ENCODE data around the gene PTPRG.

PTPRG gene

GRCh38 chr3:62249855-62250543 is 688.6 kb downstream of the PTPRG start:
- Histone ChIP-seq H3K27me3 (ENCODE audit: insufficient read depth, low read length) (no peaks in the 10 kb centered on the region), H3K9ac (ENCODE audit: low read depth, low read length) (no peak overlapping the region), H3K4me3 (ENCODE audit: low read length) (no peak overlapping the region), H3K36me3 (ENCODE audit: insufficient read depth, low read length) (peaks cover 10% of the 10 kb centered on the region), H3K4me1 (ENCODE audit: insufficient read depth, low read length) (peaks cover 29% of the 10 kb centered on the region), H3K27ac (ENCODE audit: low read depth, low read length) (no peak overlapping the region), H3K9me3 (ENCODE audit: insufficient read depth, low read depth, low read length) (no peaks in the 10 kb centered on the region)
- 94% methylated on average over 2 of the region's 2 CpGs for WGBS

- WGBS, result 84% methylated on average over 2 of the region's 2 CpGs
- H3K9ac ChIP-seq (ENCODE audit: low read depth, low read length), result no peak overlapping the region
- H3K27me3 ChIP-seq (ENCODE audit: insufficient read depth, low read length), result no peaks in the 10 kb centered on the region
- H3K4me3 ChIP-seq (ENCODE audit: low read length), result no peak overlapping the region
- peaks cover 26% of the 10 kb centered on the region for H3K36me3 ChIP-seq (ENCODE audit: insufficient read depth, low read length)
- no peak overlapping the region for H3K27ac ChIP-seq (ENCODE audit: low read depth, low read length)
- H3K4me1 ChIP-seq (ENCODE audit: insufficient read depth, low read length), result peaks cover 6% of the 10 kb centered on the region
- no peaks in the 10 kb centered on the region for H3K9me3 ChIP-seq (ENCODE audit: insufficient read depth, low read depth, low read length)
Observed at GRCh38 chr3:62252438-62253157, 691.2 kb downstream of the PTPRG start.

DNA sequence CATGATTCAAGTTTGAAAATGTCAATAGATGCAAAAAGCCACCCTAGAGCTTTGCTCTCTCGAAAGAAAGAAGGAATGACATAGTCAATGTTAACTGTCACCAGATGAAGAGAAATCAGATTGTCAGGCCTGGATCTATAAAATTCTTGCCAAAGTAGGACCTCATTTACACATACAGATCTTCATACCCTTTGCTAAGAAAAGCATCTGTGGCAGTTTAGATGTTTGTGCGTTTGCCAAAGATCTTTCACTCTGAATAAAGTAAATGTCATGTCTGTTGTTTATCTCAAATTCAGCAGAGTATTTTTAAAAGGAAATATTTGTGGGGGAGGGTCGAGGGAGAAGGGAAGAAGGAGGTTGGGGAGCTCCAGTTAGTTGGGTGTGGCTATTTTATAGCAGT is 692.6 kb downstream of the PTPRG start:
- no peak overlapping the region for H3K27ac ChIP-seq (ENCODE audit: low read depth, low read length)
- 92% methylated on average over 3 of the region's 3 CpGs for WGBS
- H3K9ac ChIP-seq (ENCODE audit: low read depth, low read length), result no peak overlapping the region
- no peaks in the 10 kb centered on the region for H3K4me1 ChIP-seq (ENCODE audit: insufficient read depth, low read length)
- H3K9me3 ChIP-seq (ENCODE audit: insufficient read depth, low read depth, low read length), result no peaks in the 10 kb centered on the region
- no peaks in the 10 kb centered on the region for H3K27me3 ChIP-seq (ENCODE audit: insufficient read depth, low read length)
- H3K4me3 ChIP-seq (ENCODE audit: low read length), result no peak overlapping the region
- H3K36me3 ChIP-seq (ENCODE audit: insufficient read depth, low read length), result peaks cover 26% of the 10 kb centered on the region

DNA sequence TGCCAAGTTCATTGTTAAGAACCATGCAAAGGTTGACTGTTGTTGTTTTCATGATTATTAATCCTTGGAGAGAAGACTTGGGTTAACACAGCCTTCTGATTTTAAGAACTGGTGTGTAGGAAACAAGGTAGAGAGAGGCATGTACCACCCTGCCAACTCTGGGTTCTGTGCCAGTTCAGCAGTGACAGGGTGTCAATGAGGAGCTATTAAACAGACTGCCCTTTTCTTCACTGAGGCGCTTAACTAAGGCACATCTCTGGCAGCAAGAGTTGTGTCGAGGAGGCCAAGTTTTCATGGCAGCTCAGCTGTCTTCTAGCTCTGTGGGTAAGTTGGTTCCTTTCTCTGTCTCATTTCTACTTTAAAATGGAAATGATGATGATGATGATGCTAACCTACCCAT is 694.4 kb downstream of the PTPRG start:
- no peaks in the 10 kb centered on the region for H3K9me3 ChIP-seq (ENCODE audit: insufficient read depth, low read depth, low read length)
- no peak overlapping the region for H3K27ac ChIP-seq (ENCODE audit: low read depth, low read length)
- H3K27me3 ChIP-seq (ENCODE audit: insufficient read depth, low read length), result no peaks in the 10 kb centered on the region
- H3K9ac ChIP-seq (ENCODE audit: low read depth, low read length), result no peak overlapping the region
- H3K4me3 ChIP-seq (ENCODE audit: low read length), result no peak overlapping the region
- H3K36me3 ChIP-seq (ENCODE audit: insufficient read depth, low read length), result peaks cover 24% of the 10 kb centered on the region
- WGBS, result 98% methylated on average over 2 of the region's 2 CpGs
- 0 out of 2 replicates have a peak, but pooled peaks cover 7% of the 10 kb centered on the region for H3K4me1 ChIP-seq (ENCODE audit: insufficient read depth, low read length)

- Histone ChIP-seq H3K4me1 (ENCODE audit: insufficient read depth, low read length) (0 out of 2 replicates have a peak, but pooled peaks cover 7% of the 10 kb centered on the region), H3K9ac (ENCODE audit: low read depth, low read length) (no peak overlapping the region), H3K4me3 (ENCODE audit: low read length) (no peak overlapping the region), H3K27ac (ENCODE audit: low read depth, low read length) (no peak overlapping the region), H3K36me3 (ENCODE audit: insufficient read depth, low read length) (peaks cover 46% of the 10 kb centered on the region), H3K9me3 (ENCODE audit: insufficient read depth, low read depth, low read length) (no peaks in the 10 kb centered on the region), H3K27me3 (ENCODE audit: insufficient read depth, low read length) (no peaks in the 10 kb centered on the region)
- 85% methylated on average over 3 of the region's 3 CpGs for WGBS
Observed at GRCh38 chr3:62259924-62260323, 698.6 kb downstream of the PTPRG start.

- Histone ChIP-seq H3K4me1 (ENCODE audit: insufficient read depth, low read length) (0 out of 2 replicates have a peak, but pooled peaks cover 7% of the 10 kb centered on the region), H3K27me3 (ENCODE audit: insufficient read depth, low read length) (no peaks in the 10 kb centered on the region), H3K4me3 (ENCODE audit: low read length) (no peak overlapping the region), H3K9ac (ENCODE audit: low read depth, low read length) (no peak overlapping the region), H3K9me3 (ENCODE audit: insufficient read depth, low read depth, low read length) (no peaks in the 10 kb centered on the region), H3K36me3 (ENCODE audit: insufficient read depth, low read length) (peaks cover 44% of the 10 kb centered on the region), H3K27ac (ENCODE audit: low read depth, low read length) (no peak overlapping the region)
- WGBS, result 82% methylated on average over 1 of the region's 1 CpG
Observed at GRCh38 chr3:62260655-62261054, 699.3 kb downstream of the PTPRG start.

GRCh38 chr3:62261121-62261520 is 699.8 kb downstream of the PTPRG start:
- no peak overlapping the region for H3K4me3 ChIP-seq (ENCODE audit: low read length)
- 0 out of 2 replicates have a peak, but pooled peaks cover 7% of the 10 kb centered on the region for H3K4me1 ChIP-seq (ENCODE audit: insufficient read depth, low read length)
- 79% methylated on average over 3 of the region's 3 CpGs for WGBS
- H3K27ac ChIP-seq (ENCODE audit: low read depth, low read length), result no peak overlapping the region
- H3K27me3 ChIP-seq (ENCODE audit: insufficient read depth, low read length), result no peaks in the 10 kb centered on the region
- no peaks in the 10 kb centered on the region for H3K9me3 ChIP-seq (ENCODE audit: insufficient read depth, low read depth, low read length)
- no peak overlapping the region for H3K9ac ChIP-seq (ENCODE audit: low read depth, low read length)
- peaks cover 41% of the 10 kb centered on the region for H3K36me3 ChIP-seq (ENCODE audit: insufficient read depth, low read length)

DNA sequence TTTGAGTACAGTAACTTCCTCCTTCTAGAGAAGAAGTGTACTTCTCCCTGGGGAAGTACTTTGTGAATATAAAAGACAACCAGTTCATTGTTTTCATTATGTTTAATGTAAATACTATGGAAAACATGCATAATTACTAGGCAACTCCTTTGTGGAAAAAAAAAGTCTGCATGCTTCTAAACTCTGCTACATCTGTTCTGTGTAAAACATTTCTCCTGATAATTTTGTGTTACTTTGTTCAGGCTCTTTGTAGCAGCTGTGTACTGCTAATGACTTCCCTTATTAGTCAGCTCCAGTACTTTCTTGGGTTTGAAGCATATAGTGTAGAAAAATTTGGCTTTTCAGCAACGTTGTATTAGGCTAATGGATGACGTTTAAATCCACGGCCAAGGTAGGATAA is 700.4 kb downstream of the PTPRG start:
- no peak overlapping the region for H3K27ac ChIP-seq (ENCODE audit: low read depth, low read length)
- H3K9me3 ChIP-seq (ENCODE audit: insufficient read depth, low read depth, low read length), result no peaks in the 10 kb centered on the region
- peaks cover 39% of the 10 kb centered on the region for H3K36me3 ChIP-seq (ENCODE audit: insufficient read depth, low read length)
- no peaks in the 10 kb centered on the region for H3K27me3 ChIP-seq (ENCODE audit: insufficient read depth, low read length)
- H3K9ac ChIP-seq (ENCODE audit: low read depth, low read length), result no peak overlapping the region
- 91% methylated on average over 3 of the region's 3 CpGs for whole genome bisulfite sequencing
- H3K4me3 ChIP-seq (ENCODE audit: low read length), result no peak overlapping the region
- 0 out of 2 replicates have a peak, but pooled peaks cover 7% of the 10 kb centered on the region for H3K4me1 ChIP-seq (ENCODE audit: insufficient read depth, low read length)

GRCh38 chr3:62265528-62265927 is 704.2 kb downstream of the PTPRG start:
- Histone ChIP-seq H3K4me1 (ENCODE audit: insufficient read depth, low read length) (no peaks in the 10 kb centered on the region), H3K27me3 (ENCODE audit: insufficient read depth, low read length) (no peaks in the 10 kb centered on the region)
- 97% methylated on average over 1 of the region's 1 CpG for WGBS

DNA sequence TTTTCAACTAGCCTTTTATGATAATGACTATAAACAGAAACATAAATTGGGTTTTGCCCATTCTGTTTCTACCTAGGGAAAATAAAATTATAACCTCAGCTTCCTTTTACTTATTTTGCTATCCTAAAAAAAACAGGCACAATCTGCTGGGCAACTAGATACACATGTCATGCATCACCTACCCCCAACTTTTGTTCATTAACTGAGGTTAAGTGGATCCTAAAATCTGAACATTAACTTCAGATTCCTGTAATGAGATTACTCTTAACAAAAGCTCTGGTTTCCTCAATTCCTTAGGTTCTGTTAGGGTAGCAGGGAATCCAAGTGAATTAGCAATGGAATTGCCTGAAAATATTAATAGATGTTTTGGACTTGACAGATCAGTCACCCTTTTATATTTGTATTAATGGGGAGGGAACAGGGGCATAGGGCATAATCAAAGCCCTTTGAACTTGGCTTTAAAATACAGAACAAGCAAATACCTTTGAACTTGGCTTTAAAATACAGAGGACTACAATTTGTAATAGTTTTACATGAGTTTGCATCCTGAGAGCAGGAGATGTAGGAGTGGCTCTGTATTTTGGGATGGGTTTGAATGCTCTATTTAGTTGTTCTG is 705.4 kb downstream of the PTPRG start:
- Histone ChIP-seq H3K4me1 (ENCODE audit: insufficient read depth, low read length) (no peaks in the 10 kb centered on the region), H3K36me3 (ENCODE audit: insufficient read depth, low read length) (peaks cover 89% of the 10 kb centered on the region), H3K27me3 (ENCODE audit: insufficient read depth, low read length) (no peaks in the 10 kb centered on the region), H3K9ac (ENCODE audit: low read depth, low read length) (no peak overlapping the region), H3K9me3 (ENCODE audit: insufficient read depth, low read depth, low read length) (no peaks in the 10 kb centered on the region), H3K4me3 (ENCODE audit: low read length) (no peak overlapping the region), H3K27ac (ENCODE audit: low read depth, low read length) (no peak overlapping the region)

More at GRCh38 chr3:62265528-62265927, 704.2 kb downstream of the PTPRG start:
- H3K4me3 ChIP-seq (ENCODE audit: low read length), result no peak overlapping the region
- H3K9ac ChIP-seq (ENCODE audit: low read depth, low read length), result no peak overlapping the region
- H3K9me3 ChIP-seq (ENCODE audit: insufficient read depth, low read depth, low read length), result no peaks in the 10 kb centered on the region
- H3K36me3 ChIP-seq (ENCODE audit: insufficient read depth, low read length), result peaks cover 77% of the 10 kb centered on the region
- H3K27ac ChIP-seq (ENCODE audit: low read depth, low read length), result no peak overlapping the region

DNA sequence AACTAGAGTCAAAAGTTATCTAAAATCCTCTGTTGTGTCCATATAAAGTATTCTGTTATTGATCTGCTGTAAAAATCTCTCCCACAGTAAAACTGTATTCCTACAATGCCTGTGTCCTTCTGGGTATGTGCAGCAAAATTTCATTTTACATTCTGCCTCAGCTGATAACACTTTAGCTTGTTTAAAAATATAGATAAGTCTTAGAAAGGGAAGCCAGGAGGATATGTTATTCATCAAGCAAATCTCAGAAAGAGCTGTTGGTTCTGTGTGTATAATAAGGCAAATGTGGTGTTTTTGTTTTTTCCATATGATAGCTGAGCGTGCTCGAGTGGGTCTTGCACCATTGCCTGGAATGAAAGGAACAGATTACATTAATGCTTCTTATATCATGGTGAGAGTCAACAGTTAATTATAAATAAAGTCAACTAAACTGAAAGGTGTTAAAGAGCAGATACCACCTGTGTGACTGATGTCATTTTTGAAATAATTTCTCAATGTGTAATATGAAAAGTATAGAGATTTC is 715.3 kb downstream of the PTPRG start:
- H3K27ac ChIP-seq (ENCODE audit: low read depth, low read length), result no peak overlapping the region
- no peak overlapping the region for H3K4me3 ChIP-seq (ENCODE audit: low read length)
- no peaks in the 10 kb centered on the region for H3K9me3 ChIP-seq (ENCODE audit: insufficient read depth, low read depth, low read length)
- H3K36me3 ChIP-seq (ENCODE audit: insufficient read depth, low read length), result peaks cover 100% of the 10 kb centered on the region
- no peaks in the 10 kb centered on the region for H3K4me1 ChIP-seq (ENCODE audit: insufficient read depth, low read length)
- WGBS, result 90% methylated on average over 2 of the region's 2 CpGs
- no peak overlapping the region for H3K9ac ChIP-seq (ENCODE audit: low read depth, low read length)
- H3K27me3 ChIP-seq (ENCODE audit: insufficient read depth, low read length), result no peaks in the 10 kb centered on the region

Measured in HUES64 (cell line).